Fibroblast of pulmonary artery (primary cell): ENCODE data around the gene EXOC6B.
A peak's percentile ranks its signal among the peaks of the same experiment; 100 is the strongest.

Experiments
- DNase-seq: peaks from one replicate; pipeline ENCODE4 v3.0.0-alpha.2; 2010; ENCODE audit warnings: low read depth
- H3K4me3 ChIP-seq: replicated peaks from 2 replicates; pipeline ENCODE4 v1.5.1; 2011; ENCODE audit warnings: low read depth, mild to moderate bottlenecking, control low read depth, low read length, moderate library complexity
- CTCF ChIP-seq: IDR thresholded peaks from 2 replicates; pipeline ENCODE4 v1.5.1; 2011; ENCODE audit warnings: mild to moderate bottlenecking, control low read depth, low read length, inconsistent platforms; ENCODE audit errors: missing control alignments

Gene EXOC6B

DNA sequence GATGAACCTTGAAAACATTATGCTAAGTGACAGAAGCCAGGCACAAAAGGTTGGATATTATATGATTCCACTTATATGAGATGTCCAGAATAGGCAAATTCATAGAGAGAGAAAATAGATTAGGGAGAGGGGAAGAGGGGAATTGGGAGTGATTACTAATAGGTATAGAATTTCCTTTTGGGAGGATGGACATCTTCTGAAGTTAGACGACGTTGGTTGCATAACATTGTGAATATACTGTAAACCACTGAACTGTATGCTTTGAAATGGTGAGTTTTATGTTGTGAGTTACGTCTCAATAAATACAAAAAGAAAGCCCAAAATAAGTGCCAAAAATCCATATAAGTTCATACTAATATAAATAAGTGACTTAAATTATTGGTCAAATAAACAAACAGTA lies 659.6 kb downstream of the EXOC6B start:
- peak; percentile 26 for DNase-seq
- H3K4me3 ChIP-seq, result no peak overlapping the region
- TF ChIP-seq CTCF, result no peak

- no peak for DNase-seq
- TF ChIP-seq CTCF, result no peak
- no peak overlapping the region for H3K4me3 ChIP-seq
These were observed 660.0 kb downstream of the EXOC6B start for GRCh38 chr2:72165792-72166191.

GRCh38 chr2:72162574-72162973 lies 663.3 kb downstream of the EXOC6B start:
- TF ChIP-seq CTCF, result no peak
- no peak for DNase-seq
- no peak overlapping the region for H3K4me3 ChIP-seq

GRCh38 chr2:72159211-72159993 lies 666.4 kb downstream of the EXOC6B start:
- H3K4me3 ChIP-seq, result no peak overlapping the region
- DNase-seq, result no peak
- TF ChIP-seq CTCF, result no peak

DNA sequence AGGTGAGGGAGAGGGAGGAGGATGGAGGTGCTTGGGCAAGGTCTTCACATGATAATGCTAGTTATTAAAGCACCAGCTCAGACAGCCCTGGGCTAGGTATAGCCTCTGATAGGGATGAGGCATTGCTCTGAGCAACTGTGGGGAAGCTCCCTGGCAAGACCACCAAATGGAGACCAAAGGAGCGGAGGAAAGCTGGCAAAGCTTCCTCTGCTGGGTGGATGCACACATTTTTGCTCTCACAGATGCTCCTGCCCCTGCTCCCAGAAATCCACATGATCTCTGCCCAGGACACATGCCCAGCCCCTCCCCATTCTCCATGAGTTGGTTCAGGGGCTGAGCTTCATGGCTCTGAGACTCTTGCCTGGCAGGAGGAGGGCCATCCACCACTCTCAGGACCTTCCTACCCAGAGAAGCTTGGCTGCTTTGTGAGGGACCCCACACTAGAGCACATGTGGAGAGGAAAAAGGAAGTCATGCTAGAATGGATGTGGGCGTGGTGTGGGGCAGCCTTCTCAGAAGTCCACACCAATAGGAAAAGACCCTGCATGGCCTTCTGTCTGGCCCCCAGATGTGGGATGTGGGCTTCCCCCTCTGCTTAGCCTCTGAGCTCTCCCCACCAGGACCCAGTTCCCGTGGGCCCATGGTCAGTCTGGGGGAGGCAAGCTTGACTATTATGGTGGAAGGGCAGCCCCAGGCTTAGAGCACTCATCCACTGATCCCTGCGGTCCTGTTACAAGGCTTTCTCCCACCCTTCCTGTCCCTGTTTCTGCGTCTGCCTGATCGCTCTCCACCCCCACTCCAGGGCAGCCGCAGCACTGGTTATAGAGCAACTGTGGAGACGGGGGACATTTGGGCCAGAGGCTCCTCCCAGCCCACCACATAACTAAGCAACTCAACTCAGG lies 667.7 kb downstream of the EXOC6B start:
- DNase-seq, result no peak

GRCh38 chr2:72156872-72157271 lies 669.0 kb downstream of the EXOC6B start:
- TF ChIP-seq CTCF, result no peak
- no peak overlapping the region for H3K4me3 ChIP-seq
- DNase-seq, result no peak

More for the DNA sequence above, 667.7 kb downstream of the EXOC6B start:
- H3K4me3 ChIP-seq, result no peak overlapping the region
- TF ChIP-seq CTCF, result no peak
